Measurements from ENCODE around the gene FRMD8. TPM values are rescaled to one million over a fixed set of nuclear protein-coding genes. Genes with fewer than 3 reads are reported as not detected.
A peak's percentile ranks its signal among the peaks of the same experiment; 100 is the strongest.

Gene FRMD8
- total and polyA plus RNA-seq, 2 donors (not counting 1 experiment from before 2014, with no cell fraction given), result 14.9 to 15.3 TPM

DNA sequence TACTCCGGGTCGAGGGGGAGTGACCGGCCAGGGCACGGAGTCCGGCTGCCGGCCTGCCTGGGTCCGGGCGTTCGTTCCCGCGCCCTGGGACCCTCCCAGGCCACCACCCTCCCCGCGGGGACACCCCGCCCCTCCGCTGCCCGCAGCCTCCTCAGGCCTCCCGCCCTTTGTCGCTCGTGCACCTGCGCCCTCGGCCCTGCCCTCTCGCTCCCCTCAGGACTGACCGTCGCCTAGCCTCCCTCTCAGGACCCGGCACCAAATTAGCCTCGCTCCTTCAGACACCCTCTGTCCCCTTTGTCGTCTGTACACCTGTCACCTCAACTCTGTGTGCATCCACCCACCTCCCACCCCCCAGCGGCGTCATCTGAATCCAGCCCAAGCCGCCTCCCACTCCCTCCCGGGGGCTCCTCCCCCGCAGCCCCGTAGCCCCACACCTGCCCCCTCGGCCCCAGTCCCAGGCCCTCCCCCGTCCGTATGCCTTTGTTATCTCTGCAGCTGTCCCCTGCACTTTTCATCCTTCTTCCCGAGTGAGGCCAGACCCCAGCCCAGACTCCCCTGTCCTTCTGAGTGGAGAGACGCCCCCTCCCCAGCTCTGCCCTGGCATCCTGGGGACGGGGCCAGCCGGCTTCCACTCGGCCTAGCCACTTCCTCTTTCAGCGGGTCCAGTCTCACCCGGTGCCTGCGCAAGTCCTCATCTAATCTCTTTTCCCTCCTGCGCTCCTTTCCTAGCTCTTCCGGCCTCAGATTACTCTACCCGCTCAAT, 31.2 kb upstream of the FRMD8 start:
- TF ChIP-seq, protein P1, sequence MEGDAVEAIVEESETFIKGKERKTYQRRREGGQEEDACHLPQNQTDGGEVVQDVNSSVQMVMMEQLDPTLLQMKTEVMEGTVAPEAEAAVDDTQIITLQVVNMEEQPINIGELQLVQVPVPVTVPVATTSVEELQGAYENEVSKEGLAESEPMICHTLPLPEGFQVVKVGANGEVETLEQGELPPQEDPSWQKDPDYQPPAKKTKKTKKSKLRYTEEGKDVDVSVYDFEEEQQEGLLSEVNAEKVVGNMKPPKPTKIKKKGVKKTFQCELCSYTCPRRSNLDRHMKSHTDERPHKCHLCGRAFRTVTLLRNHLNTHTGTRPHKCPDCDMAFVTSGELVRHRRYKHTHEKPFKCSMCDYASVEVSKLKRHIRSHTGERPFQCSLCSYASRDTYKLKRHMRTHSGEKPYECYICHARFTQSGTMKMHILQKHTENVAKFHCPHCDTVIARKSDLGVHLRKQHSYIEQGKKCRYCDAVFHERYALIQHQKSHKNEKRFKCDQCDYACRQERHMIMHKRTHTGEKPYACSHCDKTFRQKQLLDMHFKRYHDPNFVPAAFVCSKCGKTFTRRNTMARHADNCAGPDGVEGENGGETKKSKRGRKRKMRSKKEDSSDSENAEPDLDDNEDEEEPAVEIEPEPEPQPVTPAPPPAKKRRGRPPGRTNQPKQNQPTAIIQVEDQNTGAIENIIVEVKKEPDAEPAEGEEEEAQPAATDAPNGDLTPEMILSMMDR (conservative IDR thresholded peaks at IDR 0.05 in 1 of 2, IDR thresholded peaks at IDR 0.05 in 1 of 2; ENCODE audit: low read depth in 1 of 2, low read length in 2 of 2), result no peak
- TF ChIP-seq EZH2 (IDR thresholded peaks at IDR 0.05; ENCODE audit: low read length, missing control alignments), result no peak
- no peak overlapping the region for H2AFZ ChIP-seq (ENCODE audit: low read length)
- no peak for DNase-seq (ENCODE audit: low read depth in 2 of 2)
- peak overlapping the region; percentile 83 for H3K4me2 ChIP-seq (ENCODE audit: extremely low read depth, insufficient read depth, low read length)
- no peaks in the 10 kb centered on the region for H4K20me1 ChIP-seq (ENCODE audit: control insufficient read depth, extremely low read depth, insufficient read depth, low read length)
- no peaks in the 10 kb centered on the region for H3K79me2 ChIP-seq (ENCODE audit: control insufficient read depth, insufficient read depth, low read length)
- peaks cover 9% of the 10 kb centered on the region for H3K27me3 ChIP-seq (ENCODE audit: control insufficient read depth, insufficient read depth, low read length)
- H3K4me1 ChIP-seq (ENCODE audit: control insufficient read depth, extremely low read depth, insufficient read depth, low read length), result peaks cover 8% of the 10 kb centered on the region
- H3K9me3 ChIP-seq (ENCODE audit: control insufficient read depth, insufficient read depth, low read depth, low read length), result no peaks in the 10 kb centered on the region
- no peak overlapping the region for H3K27ac ChIP-seq (ENCODE audit: insufficient read depth, low read length)
- H3K4me3 ChIP-seq (replicated peaks in 1 of 4; ENCODE audit: control extremely low read depth in 1 of 4, insufficient read depth in 1 of 4, low read depth in 3 of 4, low read length in 4 of 4), result peak overlapping the region; percentile 29 to 47 (median 39)
- H3K9ac ChIP-seq (ENCODE audit: insufficient read depth, low read length), result peak overlapping the region; percentile 28
- H3K36me3 ChIP-seq (ENCODE audit: control insufficient read depth, insufficient read depth, low read length), result peaks cover 5% of the 10 kb centered on the region

- Histone ChIP-seq H4K20me1 (ENCODE audit: control insufficient read depth, extremely low read depth, insufficient read depth, low read length) (no peaks in the 10 kb centered on the region), H3K9ac (ENCODE audit: insufficient read depth, low read length) (no peak overlapping the region), H3K27ac (ENCODE audit: insufficient read depth, low read length) (no peak overlapping the region), H3K36me3 (ENCODE audit: control insufficient read depth, insufficient read depth, low read length) (peaks cover 5% of the 10 kb centered on the region), H3K79me2 (ENCODE audit: control insufficient read depth, insufficient read depth, low read length) (no peaks in the 10 kb centered on the region), H3K27me3 (ENCODE audit: control insufficient read depth, insufficient read depth, low read length) (peaks cover 9% of the 10 kb centered on the region), H3K4me3 (replicated peaks in 1 of 4; ENCODE audit: control extremely low read depth in 1 of 4, insufficient read depth in 1 of 4, low read depth in 3 of 4, low read length in 4 of 4) (peak overlapping the region in 3 of 4 experiments; percentile 17 to 44 (median 40)), H3K4me1 (ENCODE audit: control insufficient read depth, extremely low read depth, insufficient read depth, low read length) (peaks cover 8% of the 10 kb centered on the region), H3K9me3 (ENCODE audit: control insufficient read depth, insufficient read depth, low read depth, low read length) (no peaks in the 10 kb centered on the region), H2AFZ (ENCODE audit: low read length) (peak overlapping the region; percentile 38), H3K4me2 (ENCODE audit: extremely low read depth, insufficient read depth, low read length) (peak overlapping the region; percentile 83)
- TF ChIP-seq, protein P1 (conservative IDR thresholded peaks at IDR 0.05 in 1 of 2, IDR thresholded peaks at IDR 0.05 in 1 of 2; ENCODE audit: low read depth in 1 of 2, low read length in 2 of 2), result no peak
- TF ChIP-seq EZH2 (IDR thresholded peaks at IDR 0.05; ENCODE audit: low read length, missing control alignments), result peak; percentile 59
- peak in 1 of 2 donors; percentile 31 for DNase-seq (ENCODE audit: low read depth in 2 of 2)
These were observed 30.6 kb upstream of the FRMD8 start for GRCh38 chr11:65355776-65356393.

DNA sequence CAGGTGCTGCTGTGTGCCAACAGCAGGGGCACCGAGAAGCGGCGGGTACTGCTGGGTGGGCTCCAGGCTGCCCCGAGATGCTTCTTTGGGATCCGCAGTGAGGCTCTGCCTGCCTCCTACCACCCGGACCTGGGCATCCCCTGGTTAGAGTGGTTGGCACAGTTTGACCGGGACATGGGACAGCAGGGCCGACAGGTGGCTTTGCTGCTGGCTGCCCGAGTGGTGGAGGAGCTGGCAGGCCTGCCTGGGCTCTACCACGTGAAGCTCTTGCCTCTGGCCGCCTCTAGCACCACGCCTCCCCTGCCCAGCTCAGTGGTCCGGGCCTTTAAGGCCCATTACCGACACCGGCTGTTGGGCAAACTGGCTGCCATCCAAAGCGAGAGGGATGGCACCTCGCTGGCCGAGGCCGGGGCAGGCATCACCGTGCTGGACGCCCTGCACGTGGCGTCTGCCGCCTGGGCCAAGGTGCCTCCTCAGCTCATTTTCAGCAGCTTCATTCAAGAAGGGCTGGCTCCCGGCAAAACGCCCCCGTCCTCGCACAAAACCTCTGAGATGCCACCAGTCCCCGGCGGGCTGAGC, 30.0 kb upstream of the FRMD8 start:
- Histone ChIP-seq H3K9ac (ENCODE audit: insufficient read depth, low read length) (no peak overlapping the region), H3K79me2 (ENCODE audit: control insufficient read depth, insufficient read depth, low read length) (no peaks in the 10 kb centered on the region), H4K20me1 (ENCODE audit: control insufficient read depth, extremely low read depth, insufficient read depth, low read length) (no peaks in the 10 kb centered on the region), H3K27me3 (ENCODE audit: control insufficient read depth, insufficient read depth, low read length) (peaks cover 9% of the 10 kb centered on the region), H3K4me1 (ENCODE audit: control insufficient read depth, extremely low read depth, insufficient read depth, low read length) (peaks cover 8% of the 10 kb centered on the region), H3K36me3 (ENCODE audit: control insufficient read depth, insufficient read depth, low read length) (peaks cover 4% of the 10 kb centered on the region), H2AFZ (ENCODE audit: low read length) (no peak overlapping the region), H3K4me3 (replicated peaks in 1 of 4; ENCODE audit: control extremely low read depth in 1 of 4, insufficient read depth in 1 of 4, low read depth in 3 of 4, low read length in 4 of 4) (no peak overlapping the region), H3K9me3 (ENCODE audit: control insufficient read depth, insufficient read depth, low read depth, low read length) (no peaks in the 10 kb centered on the region), H3K4me2 (ENCODE audit: extremely low read depth, insufficient read depth, low read length) (no peak overlapping the region), H3K27ac (ENCODE audit: insufficient read depth, low read length) (no peak overlapping the region)
- DNase-seq (ENCODE audit: low read depth in 2 of 2), result no peak
- TF ChIP-seq EZH2 (IDR thresholded peaks at IDR 0.05; ENCODE audit: low read length, missing control alignments), result no peak
- TF ChIP-seq, protein P1 (conservative IDR thresholded peaks at IDR 0.05 in 1 of 2, IDR thresholded peaks at IDR 0.05 in 1 of 2; ENCODE audit: low read depth in 1 of 2, low read length in 2 of 2), result no peak

Measured in fibroblast of lung (primary cell).